ENCODE results near the gene SORL1-AS1.

The SORL1-AS1 gene

DNA sequence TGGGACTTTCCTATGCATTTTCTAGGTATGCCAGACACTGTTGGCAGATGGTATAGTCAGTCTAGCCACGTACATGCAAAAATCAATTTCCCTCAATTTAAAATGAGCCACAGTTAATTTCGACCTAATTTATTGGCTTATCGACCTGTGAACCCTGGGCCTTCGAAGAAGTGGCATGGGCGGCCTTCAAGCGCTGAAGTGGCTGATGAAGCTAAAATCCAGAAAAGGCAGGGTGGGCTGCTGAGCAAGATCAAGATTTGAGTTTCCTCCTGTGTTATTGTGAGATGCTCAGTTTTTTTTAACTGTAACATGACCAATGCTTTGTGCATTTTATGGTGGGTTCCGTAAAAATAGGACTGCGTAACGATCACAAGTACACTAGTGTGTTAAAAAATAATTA, 5.8 kb upstream of the SORL1-AS1 start:
- no peak overlapping the region for H3K4me3 Mint-ChIP-seq
- H3K27ac ChIP-seq (ENCODE audit: low read depth in 1 of 2, low read length in 2 of 2), result no peak overlapping the region
- H3K27me3 Mint-ChIP-seq (ENCODE audit: low read depth in 3 of 3), result no peaks in the 10 kb centered on the region
- no peaks in the 10 kb centered on the region for H3K9me3 ChIP-seq (replicated peaks in 1 of 2; ENCODE audit: control insufficient read depth in 1 of 2, insufficient read depth in 1 of 2, low read length in 2 of 2)
- H3K4me3 ChIP-seq (replicated peaks in 1 of 3; ENCODE audit: low read depth in 2 of 3, low read length in 3 of 3), result no peak overlapping the region
- no peaks in the 10 kb centered on the region for H3K27me3 ChIP-seq (ENCODE audit: control insufficient read depth in 2 of 2, insufficient read depth in 2 of 2, low read length in 2 of 2)
- peaks cover 3 to 19% of the 10 kb centered on the region in 2 donors for H3K36me3 ChIP-seq (replicated peaks in 1 of 2; ENCODE audit: control insufficient read depth in 1 of 2, insufficient read depth in 2 of 2, low read length in 2 of 2)
- H3K4me1 Mint-ChIP-seq, result peaks cover 96% of the 10 kb centered on the region
- TF ChIP-seq, protein P1, sequence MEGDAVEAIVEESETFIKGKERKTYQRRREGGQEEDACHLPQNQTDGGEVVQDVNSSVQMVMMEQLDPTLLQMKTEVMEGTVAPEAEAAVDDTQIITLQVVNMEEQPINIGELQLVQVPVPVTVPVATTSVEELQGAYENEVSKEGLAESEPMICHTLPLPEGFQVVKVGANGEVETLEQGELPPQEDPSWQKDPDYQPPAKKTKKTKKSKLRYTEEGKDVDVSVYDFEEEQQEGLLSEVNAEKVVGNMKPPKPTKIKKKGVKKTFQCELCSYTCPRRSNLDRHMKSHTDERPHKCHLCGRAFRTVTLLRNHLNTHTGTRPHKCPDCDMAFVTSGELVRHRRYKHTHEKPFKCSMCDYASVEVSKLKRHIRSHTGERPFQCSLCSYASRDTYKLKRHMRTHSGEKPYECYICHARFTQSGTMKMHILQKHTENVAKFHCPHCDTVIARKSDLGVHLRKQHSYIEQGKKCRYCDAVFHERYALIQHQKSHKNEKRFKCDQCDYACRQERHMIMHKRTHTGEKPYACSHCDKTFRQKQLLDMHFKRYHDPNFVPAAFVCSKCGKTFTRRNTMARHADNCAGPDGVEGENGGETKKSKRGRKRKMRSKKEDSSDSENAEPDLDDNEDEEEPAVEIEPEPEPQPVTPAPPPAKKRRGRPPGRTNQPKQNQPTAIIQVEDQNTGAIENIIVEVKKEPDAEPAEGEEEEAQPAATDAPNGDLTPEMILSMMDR (IDR thresholded peaks at IDR 0.05), result no peak
- H3K79me2 ChIP-seq (ENCODE audit: insufficient read depth, low read length), result peaks cover 100% of the 10 kb centered on the region
- H3K9ac ChIP-seq (ENCODE audit: insufficient read depth, low read length, poor library complexity, severe bottlenecking), result no peak overlapping the region
- no peak overlapping the region for H2AFZ ChIP-seq (ENCODE audit: insufficient read depth, low read depth, low read length, poor library complexity, severe bottlenecking)
- 100% methylated on average over 5 of the region's 9 CpGs for WGBS (ENCODE audit: insufficient coverage)
- H3K36me3 Mint-ChIP-seq, result peaks cover 33 to 45% of the 10 kb centered on the region in 2 donors
- DNase-seq, result no peak
- peaks cover 100% of the 10 kb centered on the region for H4K20me1 ChIP-seq (ENCODE audit: insufficient read depth, low read length)
- peak overlapping the region in 2 of 7 donors; percentile 42 to 55 for H3K27ac Mint-ChIP-seq
- peaks cover 0 to 2% (median 0%) of the 10 kb centered on the region in 7 donors for H3K9me3 Mint-ChIP-seq
- peaks cover 66 to 87% of the 10 kb centered on the region in 2 donors for H3K4me1 ChIP-seq (ENCODE audit: control insufficient read depth in 1 of 2, insufficient read depth in 2 of 2, low read length in 2 of 2)
- H3K4me2 ChIP-seq (replicated peaks; ENCODE audit: extremely low read depth, low read length, poor library complexity, severe bottlenecking), result no peak overlapping the region
- intact Hi-C loops (cut with micrococcal nuclease), result no loop called here

DNA sequence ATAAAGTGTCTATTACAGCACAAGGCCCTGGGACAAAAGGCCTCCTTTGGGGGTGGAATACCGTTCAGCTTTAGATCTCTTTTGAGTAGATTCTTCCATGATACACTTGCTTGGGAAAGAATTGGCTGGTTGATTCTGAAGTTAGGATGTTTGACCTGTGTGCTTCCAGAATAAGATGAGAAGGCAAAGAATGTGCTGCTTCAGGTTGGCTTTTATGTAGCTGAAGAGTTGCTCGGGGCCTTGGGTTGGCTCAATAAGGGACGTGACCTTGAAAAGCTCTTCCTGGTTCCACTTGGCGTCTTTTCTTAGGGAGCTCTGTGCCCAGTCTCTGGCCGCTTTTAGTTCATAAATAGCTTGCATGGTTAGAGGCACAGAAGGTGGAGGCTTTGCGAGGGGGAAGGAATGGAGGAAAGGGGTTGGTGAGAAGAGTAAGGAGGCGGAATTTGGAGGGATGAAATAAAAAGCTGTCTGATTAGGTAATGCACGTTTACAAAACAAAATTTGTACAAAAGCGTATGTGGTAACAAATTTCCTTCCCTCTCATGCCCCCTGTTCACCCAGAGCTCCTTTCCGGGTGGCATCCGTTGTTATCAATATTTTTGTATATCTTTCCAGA, 4.2 kb upstream of the SORL1-AS1 start:
- peaks cover 3 to 19% of the 10 kb centered on the region in 2 donors for H3K36me3 ChIP-seq (replicated peaks in 1 of 2; ENCODE audit: control insufficient read depth in 1 of 2, insufficient read depth in 2 of 2, low read length in 2 of 2)
- no peak overlapping the region for H2AFZ ChIP-seq (ENCODE audit: insufficient read depth, low read depth, low read length, poor library complexity, severe bottlenecking)
- H3K27ac ChIP-seq (ENCODE audit: low read depth in 1 of 2, low read length in 2 of 2), result peak overlapping the region in 1 of 2 donors; percentile 99
- Mint-ChIP-seq H3K27ac (peak overlapping the region; percentile 77 to 94 (median 88)), H3K4me3 (peak overlapping the region; percentile 0 to 84), H3K9me3 (peaks cover 0 to 2% (median 0%) of the 10 kb centered on the region in 7 donors), H3K27me3 (ENCODE audit: low read depth in 3 of 3) (no peaks in the 10 kb centered on the region), H3K36me3 (peaks cover 27 to 41% of the 10 kb centered on the region in 2 donors), H3K4me1 (peaks cover 91% of the 10 kb centered on the region)
- intact Hi-C loops (cut with micrococcal nuclease), result no loop called here
- H3K4me3 ChIP-seq (replicated peaks in 1 of 3; ENCODE audit: low read depth in 2 of 3, low read length in 3 of 3), result peak overlapping the region in 1 of 3 experiments; percentile 27
- no peak overlapping the region for H3K9ac ChIP-seq (ENCODE audit: insufficient read depth, low read length, poor library complexity, severe bottlenecking)
- TF ChIP-seq, protein P1 (IDR thresholded peaks at IDR 0.05), result no peak
- H3K4me1 ChIP-seq (ENCODE audit: control insufficient read depth in 1 of 2, insufficient read depth in 2 of 2, low read length in 2 of 2), result peaks cover 68 to 92% of the 10 kb centered on the region in 2 donors
- no peak for DNase-seq
- peaks cover 99% of the 10 kb centered on the region for H3K79me2 ChIP-seq (ENCODE audit: insufficient read depth, low read length)
- no peaks in the 10 kb centered on the region for H3K9me3 ChIP-seq (replicated peaks in 1 of 2; ENCODE audit: control insufficient read depth in 1 of 2, insufficient read depth in 1 of 2, low read length in 2 of 2)
- peaks cover 95% of the 10 kb centered on the region for H4K20me1 ChIP-seq (ENCODE audit: insufficient read depth, low read length)
- H3K4me2 ChIP-seq (replicated peaks; ENCODE audit: extremely low read depth, low read length, poor library complexity, severe bottlenecking), result peak overlapping the region; percentile 37
- H3K27me3 ChIP-seq (ENCODE audit: control insufficient read depth in 2 of 2, insufficient read depth in 2 of 2, low read length in 2 of 2), result no peaks in the 10 kb centered on the region
- WGBS (ENCODE audit: insufficient coverage), result 17% methylated on average over 6 of the region's 11 CpGs
